Keratinocyte (primary cell): ENCODE data around the gene MED29. TPM values are rescaled to one million over a fixed set of nuclear protein-coding genes. Genes with fewer than 3 reads are reported as not detected.

Experiments used
- DNase-seq: peaks from one replicate; pipeline ENCODE4 v3.0.0-alpha.2; 2011; ENCODE audit warnings: low read depth, missing footprints, low spot score
- FAIRE-seq: peaks from 2 replicates; lab custom pipeline; 2011; peaks lifted over from hg19 to GRCh38; lab: Jason Lieb, UNC
- H2AFZ ChIP-seq: 2 replicates; pipeline ENCODE4 v1.6.0; 2012; ENCODE audit warnings: low read length, control low read depth, inconsistent platforms; ENCODE audit not compliant: control insufficient read depth
- H3K27ac ChIP-seq: 2 replicates; pipeline ENCODE4 v1.5.1; 2011; ENCODE audit warnings: low read length; ENCODE audit not compliant: control insufficient read depth, insufficient read depth
- H3K27me3 ChIP-seq: 3 replicates; pipeline ENCODE4 v1.6.0; 2011; ENCODE audit warnings: low read length; ENCODE audit not compliant: control insufficient read depth, insufficient read depth; ENCODE audit errors: extremely low read depth
- H3K36me3 ChIP-seq, 2 experiments: 2 replicates in 1 of 2; 3 replicates in 1 of 2; pipeline ENCODE4 v1.5.1; 2011; ENCODE audit warnings: low read length in 2 of 2, mild to moderate bottlenecking in 1 of 2; ENCODE audit not compliant: control insufficient read depth in 2 of 2, insufficient read depth in 2 of 2; ENCODE audit errors: extremely low read depth in 1 of 2
- H3K4me1 ChIP-seq: 3 replicates; pipeline ENCODE4 v1.5.1; 2011; ENCODE audit warnings: low read length; ENCODE audit not compliant: control insufficient read depth, insufficient read depth; ENCODE audit errors: extremely low read depth
- H3K4me2 ChIP-seq: 3 replicates; pipeline ENCODE4 v1.6.0; 2011; ENCODE audit warnings: low read depth, low read length; ENCODE audit not compliant: control insufficient read depth, insufficient read depth; ENCODE audit errors: extremely low read depth
- H3K4me3 ChIP-seq, 3 experiments: fragments of 200-600 bp in 1 of 3; sonication (generic) in 1 of 3; 2 replicates in 2 of 3; 3 replicates in 1 of 3; pipeline ENCODE4 v1.5.1; 2011 to 2016; ENCODE audit warnings: low read length in 3 of 3, mild to moderate bottlenecking in 3 of 3, control low read depth in 2 of 3, inconsistent platforms in 1 of 3, low read depth in 1 of 3, mixed read lengths in 1 of 3, mixed run types in 1 of 3, moderate library complexity in 1 of 3; ENCODE audit not compliant: control insufficient read depth in 2 of 3, insufficient read depth in 2 of 3; ENCODE audit errors: extremely low read depth in 1 of 3
- H3K79me2 ChIP-seq: 2 replicates; pipeline ENCODE4 v1.6.0; 2012; ENCODE audit warnings: low read length; ENCODE audit not compliant: control insufficient read depth, insufficient read depth
- H3K9ac ChIP-seq: 3 replicates; pipeline ENCODE4 v1.6.0; 2011; ENCODE audit warnings: low read length; ENCODE audit not compliant: control insufficient read depth, insufficient read depth; ENCODE audit errors: extremely low read depth
- H3K9me1 ChIP-seq: 3 replicates; pipeline ENCODE4 v1.6.0; 2011; ENCODE audit warnings: low read length; ENCODE audit not compliant: control insufficient read depth, insufficient read depth; ENCODE audit errors: extremely low read depth
- H3K9me3 ChIP-seq: 2 replicates; pipeline ENCODE4 v1.5.1; 2012; ENCODE audit warnings: low read depth, low read length; ENCODE audit not compliant: control insufficient read depth
- H4K20me1 ChIP-seq: 3 replicates; pipeline ENCODE4 v1.6.0; 2011; ENCODE audit warnings: low read length; ENCODE audit not compliant: control insufficient read depth, insufficient read depth; ENCODE audit errors: extremely low read depth
- EZH2 ChIP-seq: IDR thresholded peaks from one replicate; pipeline ENCODE4 v1.6.1; 2012; ENCODE audit warnings: inconsistent platforms, mild to moderate bottlenecking, low read length, moderate library complexity
- dilution Hi-C: fragments of 300-500 bp; cut with MboI; formaldehyde crosslinking; loops from one replicate; pipeline ENCODE4 v1.7.0; 2020; ENCODE audit warnings: low sequenced_read_pairs; ENCODE audit not compliant: extremely low pct_ligation_motif_present
- polyA plus RNA-seq, 5 experiments: library from polyadenylated mRNA; depleted of rRNA in 3 of 5; stranded (reverse) in 3 of 5; stranded (forward) in 1 of 5; unstranded in 1 of 5; fragments of >200 nt; gene quantifications; 1 replicate in 1 of 5; 2 replicates in 3 of 5; 3 replicates in 1 of 5; pipeline versions ENCODE4 v1.2.1 to v1.2.3, GENCODE V29; 2011 to 2012; ENCODE audit warnings: missing spikeins in 2 of 5, low read depth in 1 of 5, low replicate concordance in 1 of 5
- TF ChIP-seq, protein P1 (sequence below), 3 experiments: IDR thresholded peaks in 1 of 3; conservative IDR thresholded peaks in 1 of 3; optimal IDR thresholded peaks in 1 of 3; 2 replicates in 2 of 3; 3 replicates in 1 of 3; pipeline versions ENCODE3 to v1.5.1; 2011; ENCODE audit warnings: low read length in 3 of 3, mild to moderate bottlenecking in 3 of 3, moderate library complexity in 2 of 3, control low read depth in 1 of 3, inconsistent platforms in 1 of 3; ENCODE audit not compliant: insufficient read depth in 2 of 3; ENCODE audit errors: extremely low read depth in 1 of 3

The MED29 gene
- polyA plus RNA-seq, 1 donor (not counting 4 experiments of a cell fraction or from before 2014, with no cell fraction given): 14.7 TPM

- FAIRE-seq (no peak), DNase-seq (no peak)
- Histone ChIP-seq H3K4me2 (no peak overlapping the region), H3K4me3 (no peak overlapping the region), H3K9me1 (no peaks in the 10 kb centered on the region), H3K9ac (no peak overlapping the region), H3K79me2 (no peaks in the 10 kb centered on the region), H2AFZ (no peak overlapping the region), H3K9me3 (no peaks in the 10 kb centered on the region), H4K20me1 (no peaks in the 10 kb centered on the region), H3K36me3 (peaks cover 0 to 3% of the 10 kb centered on the region in 2 experiments), H3K27me3 (no peaks in the 10 kb centered on the region), H3K27ac (no peak overlapping the region), H3K4me1 (no peaks in the 10 kb centered on the region)
- TF ChIP-seq, protein P1, sequence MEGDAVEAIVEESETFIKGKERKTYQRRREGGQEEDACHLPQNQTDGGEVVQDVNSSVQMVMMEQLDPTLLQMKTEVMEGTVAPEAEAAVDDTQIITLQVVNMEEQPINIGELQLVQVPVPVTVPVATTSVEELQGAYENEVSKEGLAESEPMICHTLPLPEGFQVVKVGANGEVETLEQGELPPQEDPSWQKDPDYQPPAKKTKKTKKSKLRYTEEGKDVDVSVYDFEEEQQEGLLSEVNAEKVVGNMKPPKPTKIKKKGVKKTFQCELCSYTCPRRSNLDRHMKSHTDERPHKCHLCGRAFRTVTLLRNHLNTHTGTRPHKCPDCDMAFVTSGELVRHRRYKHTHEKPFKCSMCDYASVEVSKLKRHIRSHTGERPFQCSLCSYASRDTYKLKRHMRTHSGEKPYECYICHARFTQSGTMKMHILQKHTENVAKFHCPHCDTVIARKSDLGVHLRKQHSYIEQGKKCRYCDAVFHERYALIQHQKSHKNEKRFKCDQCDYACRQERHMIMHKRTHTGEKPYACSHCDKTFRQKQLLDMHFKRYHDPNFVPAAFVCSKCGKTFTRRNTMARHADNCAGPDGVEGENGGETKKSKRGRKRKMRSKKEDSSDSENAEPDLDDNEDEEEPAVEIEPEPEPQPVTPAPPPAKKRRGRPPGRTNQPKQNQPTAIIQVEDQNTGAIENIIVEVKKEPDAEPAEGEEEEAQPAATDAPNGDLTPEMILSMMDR (optimal IDR thresholded peaks at IDR 0.05 in 1 of 3, IDR thresholded peaks at IDR 0.05 in 1 of 3, conservative IDR thresholded peaks at IDR 0.05 in 1 of 3; ENCODE audit: extremely low read depth in 1 of 3, insufficient read depth in 2 of 3, low read length in 3 of 3): no peak
- TF ChIP-seq EZH2: no peak
- dilution Hi-C loops: no loop called here
Measured at GRCh38 chr19:39425744-39426143, 34.6 kb downstream of the MED29 start.

GRCh38 chr19:39426170-39426569, 35.0 kb downstream of the MED29 start:
- H3K79me2 ChIP-seq: no peaks in the 10 kb centered on the region
- DNase-seq (no peak), FAIRE-seq (no peak)
- peaks cover 0 to 3% of the 10 kb centered on the region in 2 experiments for H3K36me3 ChIP-seq
- peaks cover 3% of the 10 kb centered on the region for H3K9me1 ChIP-seq
- H3K4me3 ChIP-seq: no peak overlapping the region
- no peaks in the 10 kb centered on the region for H4K20me1 ChIP-seq
- H3K27ac ChIP-seq: no peak overlapping the region
- H2AFZ ChIP-seq: no peak overlapping the region
- no peak overlapping the region for H3K9ac ChIP-seq
- no peaks in the 10 kb centered on the region for H3K27me3 ChIP-seq
- peaks cover 4% of the 10 kb centered on the region for H3K4me1 ChIP-seq
- dilution Hi-C loops: no loop called here
- H3K4me2 ChIP-seq: no peak overlapping the region
- H3K9me3 ChIP-seq: no peaks in the 10 kb centered on the region
- TF ChIP-seq EZH2: no peak
- TF ChIP-seq, protein P1 (optimal IDR thresholded peaks at IDR 0.05 in 1 of 3, IDR thresholded peaks at IDR 0.05 in 1 of 3, conservative IDR thresholded peaks at IDR 0.05 in 1 of 3; ENCODE audit: extremely low read depth in 1 of 3, insufficient read depth in 2 of 3, low read length in 3 of 3): no peak
